GM03348 (cell line): ENCODE results near the gene WIZ.
"Not testable (repeated sequence)": the region's sequence is repeated elsewhere in the genome, so short reads cannot be mapped to it uniquely, and the experiment has no call there.

Source experiments
- DNase-seq: peaks from one replicate; pipeline ENCODE4 v3.0.0; 2012; ENCODE audit warnings: low spot score

The WIZ gene

DNA sequence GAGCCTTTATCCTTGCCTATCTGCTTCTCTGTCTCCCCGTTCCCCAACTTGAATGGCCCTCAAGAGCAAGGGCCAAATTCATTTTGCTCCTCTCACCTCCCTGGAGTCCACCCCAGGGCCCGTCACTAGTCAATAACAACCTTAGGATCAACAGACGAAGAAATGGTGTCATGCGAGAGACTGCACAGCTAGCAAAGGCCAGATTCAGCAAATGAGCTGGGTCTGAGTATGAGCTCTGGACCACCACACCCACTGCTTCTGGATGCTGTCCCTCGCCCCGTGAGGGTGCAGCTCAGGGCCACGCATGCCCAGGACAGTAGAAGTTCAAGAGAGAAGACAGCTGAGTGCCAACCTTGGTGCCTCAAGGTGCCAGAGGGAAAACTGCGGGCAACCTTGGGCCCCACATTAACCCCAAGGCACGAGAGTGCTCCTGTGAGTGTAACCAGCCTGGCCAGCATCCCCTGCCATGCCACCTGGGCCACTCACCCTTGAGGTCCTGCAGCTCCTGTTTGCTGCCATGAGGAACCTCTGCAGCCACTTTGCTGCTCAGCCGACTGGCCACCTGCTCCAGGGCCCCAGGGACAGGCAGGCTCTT, 19.1 kb downstream of the WIZ start:
- DNase-seq = no peak

DNA sequence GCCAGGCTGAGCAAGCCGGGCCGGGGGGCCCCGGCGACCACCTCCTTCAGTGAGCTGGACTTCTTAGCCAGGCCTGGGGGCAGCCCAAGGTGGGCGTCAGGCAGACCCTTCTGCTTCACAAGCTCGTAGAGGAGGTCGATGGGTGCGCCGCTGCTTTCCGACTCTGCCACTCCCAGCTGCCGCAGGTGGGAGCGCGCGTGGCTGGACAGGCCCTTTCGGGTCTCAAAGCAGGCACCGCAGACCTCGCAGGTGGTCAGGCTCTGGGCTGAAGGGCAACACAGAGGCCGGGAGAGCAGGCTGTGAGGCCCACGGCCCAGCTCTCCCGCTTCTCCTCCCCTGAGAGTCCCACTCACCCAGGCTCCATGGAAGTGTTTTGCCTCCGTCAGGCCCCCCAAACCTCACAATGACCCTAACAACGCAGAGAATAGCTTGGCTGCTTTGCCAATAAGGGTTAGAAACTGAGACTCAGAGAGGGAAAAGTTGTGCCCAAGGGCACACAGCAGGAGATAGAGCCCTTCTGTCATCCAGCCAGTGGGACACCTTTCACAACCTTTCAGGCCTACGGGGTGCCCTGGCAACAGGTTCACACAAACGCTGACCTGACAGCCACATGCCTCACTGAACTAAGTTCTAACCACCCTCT, 19.8 kb downstream of the WIZ start:
- no peak for DNase-seq

DNA sequence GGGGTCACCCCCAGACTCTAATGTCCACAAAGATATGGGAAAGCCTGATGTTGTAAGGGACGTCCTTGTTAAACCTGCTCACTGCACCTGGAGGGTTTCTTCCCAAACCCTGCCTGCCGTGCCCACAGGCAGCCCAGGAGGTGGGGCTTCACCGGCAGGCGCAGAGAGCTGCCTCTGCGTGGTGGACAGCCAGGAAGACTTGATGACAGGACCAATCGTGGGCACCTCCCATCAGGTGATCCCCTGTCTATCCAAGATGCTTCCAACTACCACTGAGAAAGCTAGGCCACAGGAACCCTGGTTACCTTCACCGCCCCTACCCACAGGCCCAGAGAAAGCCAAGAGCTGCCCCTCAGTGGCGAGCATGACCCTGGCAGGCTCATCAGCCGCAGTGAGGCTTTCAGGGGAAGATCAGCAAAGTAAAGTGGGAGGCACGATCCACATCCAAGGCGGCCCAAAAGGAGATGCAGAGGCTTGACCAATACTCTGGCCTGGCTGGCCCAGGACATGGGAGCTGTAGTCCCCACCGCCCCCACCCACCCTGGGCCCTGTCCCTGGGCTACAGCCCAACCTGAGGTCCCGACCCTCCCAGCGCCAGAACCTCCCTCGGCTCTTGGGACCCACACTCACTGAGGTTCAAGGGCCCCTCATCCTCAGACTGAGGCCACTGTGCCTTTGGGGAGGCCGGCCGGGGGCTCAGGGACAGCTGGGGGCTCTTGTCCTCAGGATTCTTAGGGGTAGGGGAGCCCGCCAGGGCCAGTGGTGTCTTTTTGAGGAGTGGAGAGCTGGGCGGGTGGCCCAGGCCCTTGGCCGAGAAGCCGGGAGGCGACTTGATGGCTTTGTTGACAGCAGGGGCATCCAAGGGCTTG, 20.6 kb downstream of the WIZ start:
- DNase-seq = no peak

DNA sequence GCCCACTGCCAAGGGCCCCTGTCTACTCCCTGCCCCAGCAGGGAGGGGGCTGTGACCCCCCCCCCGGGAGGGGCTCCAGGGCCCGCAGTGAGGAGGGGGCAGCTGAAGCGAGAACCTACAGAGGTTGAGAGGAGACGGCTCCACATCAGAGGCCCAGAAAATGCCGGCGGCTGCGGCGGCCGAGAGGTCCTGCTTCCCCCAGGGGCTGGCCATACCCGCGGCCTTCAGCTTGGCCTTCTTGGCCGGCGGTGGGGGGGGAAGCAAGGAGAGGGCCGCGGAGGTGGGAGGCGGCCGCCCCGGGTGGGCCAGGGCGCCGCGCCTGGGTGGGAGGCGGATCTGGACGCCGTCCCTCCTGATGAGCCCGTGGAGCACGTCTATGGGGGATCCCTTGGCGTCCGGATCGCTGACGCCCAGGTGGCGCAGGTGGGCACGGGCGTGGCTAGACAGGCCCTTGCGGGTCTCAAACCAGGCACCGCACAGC, 21.7 kb downstream of the WIZ start:
- DNase-seq = no peak

DNA sequence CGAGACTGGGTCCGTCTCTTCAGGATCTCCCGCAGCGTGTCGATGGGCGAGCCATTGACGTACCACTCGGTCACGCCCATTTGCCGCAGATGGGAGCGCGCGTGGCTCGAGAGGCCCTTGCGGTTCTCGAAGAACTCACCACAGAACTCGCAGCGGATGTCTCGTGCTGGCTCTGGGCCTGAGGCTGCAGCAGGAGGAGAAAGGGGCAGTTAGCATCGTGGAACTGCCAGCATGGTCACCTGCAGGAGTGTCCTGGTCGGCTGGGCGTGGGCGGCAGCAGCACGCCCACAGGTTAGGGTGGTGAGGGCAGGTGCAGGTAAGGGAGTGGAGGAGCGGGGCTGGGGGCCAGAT, 22.4 kb downstream of the WIZ start:
- DNase-seq = no peak

DNA sequence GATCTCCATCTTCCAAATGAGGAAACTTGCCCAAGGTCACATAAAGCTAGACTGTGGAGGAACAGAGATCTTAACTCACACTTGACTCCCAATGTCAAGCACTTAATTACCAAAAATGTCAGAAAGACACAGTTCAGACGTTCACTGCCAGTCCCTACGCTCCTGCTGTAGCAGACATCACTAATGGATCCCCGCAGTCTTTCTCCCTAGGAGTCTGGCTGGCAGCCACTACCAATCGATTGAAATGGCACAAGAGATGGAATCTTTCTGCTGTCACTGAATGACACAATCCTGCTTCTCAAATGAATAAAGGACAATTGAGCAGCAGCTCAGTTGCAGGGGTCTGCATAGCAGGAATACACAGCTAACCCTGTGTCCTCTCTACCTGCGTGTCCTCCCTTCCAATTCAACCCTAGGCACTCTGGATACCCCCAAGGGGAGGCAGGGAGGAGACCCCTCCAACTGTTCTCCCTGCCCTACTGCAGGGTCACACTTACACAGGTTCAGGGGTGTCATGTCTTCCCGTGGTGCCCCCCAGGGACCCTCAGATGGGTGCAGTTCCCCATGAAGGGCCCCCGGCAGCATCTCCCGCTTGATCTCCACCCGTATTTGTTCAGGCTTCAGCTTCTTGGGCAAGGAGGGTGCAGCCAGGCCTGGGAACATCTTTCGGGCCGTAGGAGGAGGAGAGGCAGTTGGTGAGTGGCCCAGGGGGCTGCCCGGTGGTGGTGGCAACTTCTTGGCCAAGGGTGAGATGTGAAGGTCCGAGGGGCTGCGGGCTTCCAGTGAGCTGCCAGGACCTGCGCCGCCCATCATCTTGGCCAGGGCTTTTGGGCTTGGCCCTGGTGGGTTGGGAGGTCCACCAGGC, 23.0 kb downstream of the WIZ start:
- DNase-seq = no peak

DNA sequence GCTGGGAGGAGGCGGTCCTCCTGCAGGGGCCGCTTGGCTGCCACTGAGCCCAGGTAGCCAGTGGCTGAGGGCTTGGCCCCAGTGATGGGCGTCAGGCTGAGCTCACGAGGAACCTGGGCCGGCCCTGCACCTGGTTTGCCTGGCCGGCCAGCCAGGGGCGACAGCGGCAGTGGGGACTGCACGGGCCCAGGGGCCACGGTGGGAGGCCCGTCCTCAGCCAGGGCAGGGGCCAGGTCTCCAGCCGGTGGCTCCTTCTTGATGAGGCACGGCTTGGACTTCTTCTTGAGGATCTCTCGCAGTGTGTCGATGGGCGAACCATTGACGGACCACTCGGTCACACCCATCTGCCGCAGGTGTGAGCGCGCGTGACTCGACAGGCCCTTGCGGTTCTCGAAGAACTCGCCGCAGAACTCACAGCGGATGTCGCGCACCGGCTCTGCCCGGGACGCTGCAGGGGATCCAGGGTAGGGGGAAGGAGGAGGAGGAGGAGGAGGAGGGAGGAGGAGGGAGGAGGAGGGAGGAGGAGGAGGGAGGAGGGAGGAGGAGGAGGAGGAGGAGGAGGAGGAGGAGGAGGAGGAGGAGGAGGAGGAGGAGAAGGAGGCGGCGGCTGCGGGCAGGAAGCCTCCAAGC, 24.3 kb downstream of the WIZ start:
- no peak for DNase-seq

DNA sequence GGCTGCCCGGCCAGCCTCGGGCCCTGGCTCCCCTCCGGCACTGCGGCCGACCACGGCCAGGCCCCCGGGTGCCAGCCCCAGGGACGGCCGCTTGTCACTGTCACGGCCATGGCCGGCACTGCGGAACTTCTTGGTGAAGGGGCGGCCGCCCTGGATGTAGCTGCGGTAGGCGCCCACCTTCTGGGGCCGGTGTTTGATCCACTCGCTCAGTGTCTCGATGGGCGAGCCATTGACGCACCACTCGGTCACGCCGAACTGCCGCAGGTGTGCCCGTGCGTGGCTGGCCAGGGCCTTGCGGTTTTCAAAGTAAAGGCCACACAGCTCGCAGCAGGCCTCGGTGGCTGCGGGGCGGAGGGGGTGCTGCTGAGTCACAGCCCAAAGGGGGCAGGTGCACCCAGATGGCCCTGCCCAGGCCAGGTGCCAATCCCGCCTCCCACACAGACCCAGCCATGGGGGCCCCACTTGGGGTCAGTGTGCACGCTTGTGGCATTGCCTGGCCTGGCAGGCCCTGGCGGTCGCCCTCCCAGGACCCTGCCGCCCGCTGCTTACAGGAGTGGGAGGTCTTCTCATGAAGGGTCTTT, 25.0 kb downstream of the WIZ start:
- DNase-seq = no peak

DNA sequence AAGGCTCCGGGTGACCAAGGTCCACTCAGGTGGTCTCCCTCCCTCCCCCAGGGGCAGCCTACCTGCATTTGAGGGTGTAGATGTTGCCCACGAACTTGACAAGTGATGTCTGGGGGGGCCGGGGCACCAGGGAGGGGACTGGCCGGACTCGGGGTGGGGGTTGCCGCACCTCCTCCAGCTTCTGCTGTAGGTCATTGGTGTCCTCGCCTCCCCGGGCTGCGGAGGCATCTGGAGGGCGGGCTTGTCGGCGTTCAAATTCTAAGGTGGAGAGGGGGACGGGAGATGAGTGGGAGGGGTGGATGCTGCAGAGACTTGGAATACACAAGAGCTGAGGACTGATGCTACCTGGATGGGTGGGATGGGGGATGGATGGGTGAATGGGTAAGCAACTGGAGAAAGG, 25.6 kb downstream of the WIZ start:
- DNase-seq = no peak

DNA sequence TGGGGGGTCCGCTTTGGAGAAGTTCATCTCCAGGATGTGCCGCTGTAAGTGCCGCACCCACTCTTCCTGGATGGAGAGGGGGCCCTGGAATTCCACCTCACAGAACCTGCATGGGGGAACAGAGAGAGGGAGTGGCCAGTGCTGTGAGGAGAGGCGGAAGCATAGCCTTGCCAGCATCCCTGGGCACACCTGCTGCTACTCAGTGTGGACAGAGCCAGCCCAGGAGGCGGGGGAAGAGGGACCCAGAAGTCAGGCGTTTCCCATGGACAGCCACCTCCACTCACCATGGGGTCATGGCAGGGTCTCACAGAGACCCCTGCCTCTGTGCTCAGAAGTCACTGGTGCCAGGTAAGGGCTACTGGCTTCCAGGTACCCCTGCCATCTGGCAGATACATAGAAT, 26.6 kb downstream of the WIZ start:
- no peak for DNase-seq

DNA sequence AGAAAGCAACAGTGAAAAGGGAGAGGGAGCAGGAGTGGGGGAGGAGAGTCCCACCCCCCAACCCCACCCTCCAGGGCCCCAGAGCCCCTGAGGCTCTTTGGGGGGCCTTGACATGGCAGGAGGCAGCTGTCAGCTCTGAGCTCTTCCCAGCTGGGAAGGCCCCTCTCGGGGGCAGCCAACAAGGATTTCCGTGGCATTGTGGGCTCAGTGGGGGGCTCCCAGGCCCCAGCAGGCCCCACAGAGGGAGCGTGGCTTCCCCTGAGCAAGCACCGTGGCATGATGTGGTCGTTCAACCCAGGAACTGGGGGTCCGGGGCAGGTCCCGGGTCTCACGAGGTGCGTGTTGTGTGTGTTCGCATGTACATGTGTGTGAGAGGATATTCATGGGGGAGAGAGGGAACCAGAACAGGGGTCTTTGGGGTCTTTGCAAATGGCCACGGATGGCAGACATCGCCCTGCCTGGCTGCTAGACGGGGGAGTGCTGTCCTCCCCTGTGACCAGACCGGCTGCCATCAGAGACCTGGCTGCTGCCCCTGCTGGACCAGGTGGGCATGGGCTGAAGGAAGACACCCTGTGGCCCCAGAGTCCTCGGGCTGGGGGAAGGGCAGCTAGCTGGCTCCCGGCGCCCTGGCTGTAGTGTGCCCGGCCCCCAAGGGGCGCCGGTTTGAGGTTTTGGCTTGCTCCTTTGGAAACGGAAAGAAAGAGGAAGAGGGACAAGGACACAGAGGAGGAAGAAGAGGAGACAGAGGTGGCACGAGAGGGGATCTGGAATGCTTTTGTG, 27.3 kb downstream of the WIZ start:
- no peak for DNase-seq

DNA sequence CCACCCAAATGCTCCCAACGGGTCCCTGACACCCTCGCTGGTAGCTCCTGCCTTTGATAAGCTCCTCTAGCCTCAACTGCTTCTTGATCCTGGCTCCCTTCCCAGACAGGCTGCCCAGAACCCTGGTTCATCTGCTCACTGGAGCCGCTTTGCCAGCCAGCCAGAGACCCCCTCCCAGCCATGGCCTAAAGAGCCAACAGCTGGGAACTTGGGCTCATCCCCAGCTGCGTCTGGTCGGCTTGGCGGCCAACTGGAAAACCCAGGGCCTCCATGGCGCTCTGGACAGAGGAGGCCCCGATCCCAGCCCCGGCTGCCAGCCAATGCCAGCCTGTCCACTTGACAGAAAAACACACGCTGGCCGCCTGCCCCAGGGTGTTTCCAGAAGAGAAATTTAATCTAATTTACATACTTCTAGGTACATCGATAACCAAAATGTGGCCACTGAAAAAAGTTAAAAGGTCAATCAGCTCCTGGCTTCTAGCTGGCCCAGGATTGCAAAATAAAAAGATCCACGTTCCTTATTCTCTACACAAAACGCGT, 28.0 kb downstream of the WIZ start:
- no peak for DNase-seq

DNA sequence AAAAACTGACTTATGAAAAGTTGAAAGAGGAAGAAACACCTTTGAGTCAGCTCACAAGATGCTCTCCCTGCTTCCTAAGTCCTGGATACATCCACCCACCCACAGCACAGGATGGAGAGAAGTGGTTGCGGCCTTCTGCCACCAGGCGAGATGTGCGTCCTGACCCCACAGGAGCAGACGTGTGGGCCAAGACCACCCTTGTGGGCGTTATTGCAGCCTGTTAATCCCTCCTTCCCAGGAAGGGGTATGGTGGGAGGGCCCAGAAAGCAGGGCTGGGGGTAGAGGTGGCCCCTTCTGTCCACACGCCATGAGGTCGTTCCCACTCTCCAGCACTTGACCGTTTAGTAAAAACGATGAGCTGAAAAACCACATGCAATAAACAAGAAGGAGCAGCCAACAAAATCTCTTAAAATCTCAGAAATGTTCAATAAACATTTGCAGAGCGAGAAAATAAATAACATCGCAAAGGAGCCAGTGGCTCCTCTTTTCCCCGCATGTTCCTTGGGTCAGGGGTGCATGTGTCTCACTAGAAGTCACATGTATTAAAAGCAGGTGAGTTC, 28.5 kb downstream of the WIZ start:
- DNase-seq = no peak

DNA sequence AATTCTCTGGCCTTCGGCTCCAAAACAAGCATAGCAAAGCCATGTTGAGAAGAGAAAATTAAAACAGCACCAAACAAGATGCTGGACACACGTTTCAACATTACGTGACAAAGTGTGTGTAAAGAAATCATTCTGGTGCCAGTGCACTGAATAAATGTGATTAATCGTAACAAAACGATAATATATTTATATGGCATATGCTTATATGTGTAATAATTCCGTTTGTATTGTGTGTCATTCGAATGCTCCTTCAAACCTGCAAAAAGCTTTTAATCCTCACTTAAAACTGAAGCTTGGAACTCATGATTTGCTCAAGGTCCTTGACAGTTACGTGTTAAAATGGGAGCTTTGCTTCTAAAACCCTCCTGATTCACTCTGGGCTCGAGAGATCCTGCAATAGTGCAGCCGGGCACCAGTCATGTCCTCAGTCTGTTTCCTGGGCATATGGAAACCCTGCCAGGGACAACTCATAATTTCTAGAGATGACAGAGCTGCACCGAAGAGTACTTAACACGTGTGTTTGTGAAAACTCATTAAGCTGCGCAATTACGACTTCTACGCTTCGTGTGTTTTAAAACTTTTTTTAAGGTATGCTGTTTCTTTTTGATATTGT, 30.2 kb downstream of the WIZ start:
- peak; percentile 44 for DNase-seq

DNA sequence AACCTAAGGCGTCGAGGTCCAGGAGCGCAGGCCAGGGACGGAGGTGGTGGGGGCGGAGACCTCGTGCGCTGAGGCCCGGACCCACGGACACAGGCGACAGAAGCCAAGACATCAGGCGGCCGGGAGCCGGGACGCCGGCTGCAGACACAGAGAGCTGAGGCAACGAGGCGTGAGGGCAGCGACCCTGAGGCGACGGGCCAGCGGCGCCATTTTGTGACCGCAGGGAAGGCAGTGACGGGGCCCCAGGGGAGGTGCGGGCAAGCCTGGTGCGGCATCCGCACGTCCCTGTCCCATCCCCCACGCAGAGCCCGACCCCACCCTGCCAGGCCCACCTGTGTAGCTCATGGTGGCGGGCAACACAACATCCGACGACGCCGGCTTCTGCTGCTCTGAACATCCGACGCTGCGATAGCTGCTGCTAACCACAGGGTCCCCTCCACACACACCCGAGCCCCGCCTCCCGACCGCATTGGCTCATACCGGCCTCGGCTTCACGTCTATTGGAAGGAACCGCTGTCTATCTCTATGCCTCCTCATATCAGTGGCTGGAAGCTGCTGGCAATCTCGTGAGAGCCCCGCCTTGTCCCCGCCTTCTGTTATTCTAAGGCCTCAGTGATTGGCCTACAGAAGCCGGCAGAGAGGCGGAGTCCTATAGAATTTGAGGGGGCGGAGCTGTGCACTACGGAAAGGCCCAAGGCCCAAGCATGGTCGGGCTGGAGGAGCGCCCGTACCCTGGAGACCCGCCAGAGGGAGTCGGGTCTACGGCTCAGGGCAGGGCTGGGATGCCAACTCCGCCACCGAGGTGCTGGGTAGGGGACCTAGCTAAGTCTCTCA, 31.0 kb downstream of the WIZ start, which contains the start of gene AKAP8L:
AKAP8L (minus strand) TSS at position 410 of the 834 bp plus-strand sequence; CDS start at position 345, 65 bp downstream.
- DNase-seq = peak; percentile 99

DNA sequence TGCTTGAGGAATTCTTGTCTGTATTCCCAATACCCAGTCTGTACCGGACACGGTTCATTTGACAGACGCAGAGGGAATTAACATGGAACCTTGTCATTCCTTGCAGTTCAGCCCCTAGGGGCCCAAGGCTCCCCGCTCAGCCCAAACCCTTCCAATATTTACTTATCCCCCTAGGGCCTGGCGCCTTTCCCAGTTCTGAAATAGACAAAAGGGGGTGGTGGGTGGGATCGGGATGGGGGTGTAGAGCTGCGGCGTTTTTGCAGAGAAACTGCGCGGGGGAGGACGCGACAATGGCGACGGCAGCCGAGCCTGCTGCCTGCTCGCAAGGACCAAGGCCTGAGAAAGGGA, 31.6 kb downstream of the WIZ start:
- peak; percentile 42 for DNase-seq

DNA sequence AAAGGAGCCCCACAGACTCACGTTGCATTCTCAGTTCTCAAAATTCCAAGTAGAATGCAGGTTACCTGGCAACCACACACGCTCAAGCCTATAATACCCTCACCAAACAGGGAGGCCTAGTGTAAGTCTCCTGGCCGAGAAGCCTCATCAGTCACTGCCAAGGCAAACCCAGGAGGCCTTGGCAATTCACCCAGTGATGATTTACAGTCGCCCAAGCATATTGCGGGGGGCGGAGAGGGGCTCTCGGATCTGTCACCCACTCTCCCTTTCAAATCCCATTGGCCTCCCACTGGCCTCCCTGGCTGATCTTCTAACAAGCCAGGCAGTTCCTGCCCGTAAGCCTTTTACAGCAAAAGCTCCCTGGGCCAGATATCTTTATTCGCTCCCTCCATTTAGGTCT, 32.1 kb downstream of the WIZ start:
- peak; percentile 18 for DNase-seq

DNA sequence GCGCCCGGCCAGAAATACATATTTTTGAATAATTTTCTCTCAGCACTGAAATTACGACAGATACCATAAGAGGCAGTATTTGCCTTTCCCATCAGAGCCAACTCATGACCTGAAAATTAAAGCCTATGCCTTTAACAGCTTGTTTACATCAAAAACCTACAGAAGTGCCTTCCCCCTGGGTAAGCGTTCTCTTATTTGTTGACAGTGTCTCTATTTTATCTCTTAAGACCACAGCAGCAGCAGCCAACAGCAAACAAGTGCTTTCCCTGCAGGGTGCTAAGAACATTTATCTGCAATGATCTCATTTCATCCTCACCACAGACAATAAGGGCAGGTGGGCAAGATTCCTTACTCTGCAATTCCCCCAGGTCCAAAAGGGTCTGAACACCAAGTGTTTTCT, 36.9 kb downstream of the WIZ start:
- no peak for DNase-seq

DNA sequence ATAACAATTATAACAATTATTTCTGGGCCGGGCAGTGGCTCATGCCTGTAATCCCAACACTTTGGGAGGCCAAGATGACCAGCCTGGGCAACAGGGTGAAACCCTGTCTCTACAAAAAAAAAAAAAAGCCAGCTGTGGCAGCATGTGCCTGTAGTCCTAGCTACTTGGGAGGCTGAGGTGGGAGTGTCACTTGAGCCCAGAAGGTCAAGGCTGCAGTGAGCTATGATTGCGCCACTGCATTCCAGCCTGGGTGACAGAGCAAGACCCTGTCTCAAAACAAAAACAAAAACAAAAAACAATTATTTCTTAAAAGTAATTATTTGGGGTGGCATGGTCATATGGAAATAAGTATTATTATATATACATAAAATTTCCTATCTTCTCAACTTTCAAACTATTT, 38.4 kb downstream of the WIZ start:
- DNase-seq = not testable (repeated sequence)
